Stimulated activated memory B cell treated with anti-CD40 and anti-IgM and Interleukin-4, amounts not matched to agents 10 μg/mL and 1 μg/mL and 100 μg/mL, for 72 hours (primary cell): ENCODE data around the gene RAPGEF1.
A peak's percentile ranks its signal among the peaks of the same experiment; 100 is the strongest.
"Not testable (repeated sequence)": the region's sequence is repeated elsewhere in the genome, so short reads cannot be mapped to it uniquely, and the experiment has no call there.

ENCODE experiments used
- ATAC-seq: fragments of 150-1000 bp; cut with Tn5 transposase; 2 replicates; pipeline ENCODE4 v1.10.0; 2021
- H3K27ac Mint-ChIP-seq: one replicate; pipeline ENCODE4 v1.8.0; 2022; ENCODE audit warnings: mild to moderate bottlenecking, mixed read lengths
- H3K27me3 Mint-ChIP-seq: one replicate; pipeline ENCODE4 v1.8.0; 2022; ENCODE audit warnings: mixed read lengths
- H3K36me3 Mint-ChIP-seq: one replicate; pipeline ENCODE4 v1.8.0; 2022; ENCODE audit warnings: mixed read lengths
- H3K4me1 Mint-ChIP-seq: one replicate; pipeline ENCODE4 v1.8.0; 2022; ENCODE audit warnings: mixed read lengths
- H3K4me3 Mint-ChIP-seq: one replicate; pipeline ENCODE4 v1.8.0; 2022; ENCODE audit warnings: mild to moderate bottlenecking, moderate library complexity, mixed read lengths
- H3K9me3 Mint-ChIP-seq: one replicate; pipeline ENCODE4 v1.8.0; 2022; ENCODE audit warnings: mixed read lengths

Gene RAPGEF1

DNA sequence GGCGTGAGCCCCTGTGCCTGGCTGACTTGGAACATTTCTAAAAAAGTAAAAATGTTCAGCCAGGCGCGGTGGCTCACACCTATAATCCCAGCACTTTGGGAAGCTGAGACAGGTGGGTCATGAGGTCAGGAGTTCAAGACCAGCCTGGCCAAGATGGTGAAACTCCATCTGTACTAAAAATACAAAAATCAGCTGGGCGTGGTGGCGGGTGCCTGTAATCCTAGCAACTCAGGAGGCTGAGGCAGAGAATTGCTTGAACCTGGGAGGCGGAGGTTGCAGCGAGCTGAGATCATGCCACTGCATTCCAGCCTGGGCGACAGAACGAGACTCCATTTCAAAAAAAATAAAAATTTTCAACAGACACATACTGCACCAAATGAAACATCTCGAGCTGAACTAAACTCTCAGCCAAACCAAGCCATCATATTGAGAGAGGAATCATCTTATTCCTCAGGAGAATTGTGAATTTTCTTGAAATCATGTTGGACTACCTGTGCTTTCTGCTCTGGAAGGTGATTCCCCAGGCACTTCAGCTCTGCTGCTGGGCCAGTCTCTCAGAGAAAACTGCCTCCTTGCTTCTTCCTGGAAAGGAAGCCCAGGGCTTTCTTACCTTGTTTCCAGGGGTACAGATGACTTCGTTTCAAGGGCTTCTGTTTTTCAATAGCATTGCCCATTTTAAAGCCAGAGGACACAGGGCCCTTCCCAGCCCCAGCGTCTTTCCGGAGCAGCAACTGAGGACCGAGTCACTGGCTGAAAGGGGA lies 30.7 kb downstream of the RAPGEF1 start:
- H3K4me3 Mint-ChIP-seq: peak overlapping the region; percentile 70
- H3K27ac Mint-ChIP-seq: peak overlapping the region; percentile 96
- H3K27me3 Mint-ChIP-seq, H3K9me3 Mint-ChIP-seq, ATAC-seq: not testable (repeated sequence)
- H3K4me1 Mint-ChIP-seq: peaks cover 84% of the 10 kb centered on the region
- peaks cover 51% of the 10 kb centered on the region for H3K36me3 Mint-ChIP-seq

DNA sequence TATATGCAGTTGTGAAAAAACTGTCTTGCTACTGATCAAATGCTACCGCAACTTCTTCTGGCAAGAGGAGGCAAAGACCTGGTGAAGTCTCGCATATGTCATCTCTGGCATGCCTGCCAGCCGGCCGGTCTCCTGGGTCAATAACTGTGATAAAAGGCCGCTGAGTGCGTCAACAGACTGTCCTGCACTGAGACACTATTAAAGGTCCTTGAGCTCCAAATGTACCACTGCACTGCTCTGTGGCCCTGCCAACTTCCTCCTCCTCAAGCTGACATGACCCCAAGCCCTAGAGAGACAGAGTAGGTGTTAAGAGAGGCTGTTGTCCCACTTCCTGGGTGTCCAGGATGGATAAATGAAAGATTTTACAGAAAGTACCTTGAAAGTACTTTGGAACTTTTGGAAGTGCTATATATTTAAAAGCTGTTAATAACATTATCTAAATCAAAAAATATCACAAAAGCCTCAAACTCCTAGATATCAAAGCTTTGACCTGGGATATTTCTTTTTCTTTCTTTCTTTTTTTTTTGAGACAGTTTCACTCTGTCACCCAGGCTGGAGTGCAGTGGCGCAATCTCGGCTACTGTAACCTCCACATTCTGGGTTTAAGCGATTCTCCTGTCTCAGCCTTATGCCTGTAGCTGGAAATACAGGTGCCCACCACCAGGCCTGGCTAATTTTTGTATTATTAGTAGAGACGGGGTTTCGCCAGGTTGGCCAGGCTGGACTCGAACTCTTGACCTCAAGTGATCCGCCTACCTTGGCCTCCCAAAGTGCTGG lies 31.5 kb downstream of the RAPGEF1 start:
- peaks cover 50% of the 10 kb centered on the region for H3K36me3 Mint-ChIP-seq
- peak; percentile 90 for ATAC-seq
- H3K9me3 Mint-ChIP-seq: no peaks in the 10 kb centered on the region
- peaks cover 91% of the 10 kb centered on the region for H3K4me1 Mint-ChIP-seq
- peak overlapping the region; percentile 96 for H3K27ac Mint-ChIP-seq
- no peaks in the 10 kb centered on the region for H3K27me3 Mint-ChIP-seq
- H3K4me3 Mint-ChIP-seq: peak overlapping the region; percentile 76

DNA sequence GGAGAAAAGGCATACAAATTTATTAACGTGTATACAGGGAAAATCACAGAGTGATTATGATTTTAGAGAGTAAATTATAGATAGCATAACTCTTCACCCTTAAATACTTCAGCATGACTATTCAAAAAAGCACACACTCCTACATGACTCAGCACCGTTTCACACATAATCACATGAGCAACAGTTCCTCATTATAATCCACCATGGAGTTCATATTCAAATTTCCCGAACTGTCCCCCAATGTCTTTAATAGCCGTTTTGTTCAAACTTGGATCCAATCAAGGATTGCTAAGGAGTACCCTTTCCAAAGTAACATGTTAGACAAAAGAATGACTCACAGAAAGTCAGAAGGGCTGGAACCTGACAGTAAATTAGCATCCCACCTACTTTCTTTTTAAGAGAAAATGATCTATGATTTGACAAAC lies 32.1 kb downstream of the RAPGEF1 start:
- Mint-ChIP-seq H3K9me3 (no peaks in the 10 kb centered on the region), H3K4me1 (peaks cover 89% of the 10 kb centered on the region), H3K36me3 (peaks cover 48% of the 10 kb centered on the region), H3K27ac (peak overlapping the region; percentile 96), H3K27me3 (no peaks in the 10 kb centered on the region), H3K4me3 (peak overlapping the region; percentile 76)
- peak; percentile 34 for ATAC-seq

DNA sequence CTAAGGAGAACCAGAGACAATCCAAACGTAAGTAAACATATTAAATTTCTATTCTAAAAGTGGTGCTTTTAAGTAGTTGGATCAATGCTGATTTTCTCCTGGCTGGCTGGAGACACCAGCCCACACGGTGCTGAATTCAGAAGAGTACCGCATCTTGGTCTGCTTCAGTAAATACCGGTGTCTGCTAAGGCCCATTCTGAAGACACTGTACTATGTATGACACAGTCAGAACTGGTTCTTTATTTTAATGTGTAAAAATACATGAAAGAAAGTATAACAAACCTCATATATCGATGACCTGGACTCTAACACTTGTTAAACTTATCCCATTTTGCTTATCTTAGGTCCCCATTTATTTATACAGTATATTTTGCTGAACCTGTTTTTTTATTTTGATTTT lies 32.8 kb downstream of the RAPGEF1 start:
- ATAC-seq: no peak
- H3K4me3 Mint-ChIP-seq: no peak overlapping the region
- peak overlapping the region; percentile 96 for H3K27ac Mint-ChIP-seq
- peaks cover 89% of the 10 kb centered on the region for H3K4me1 Mint-ChIP-seq
- H3K36me3 Mint-ChIP-seq: peaks cover 48% of the 10 kb centered on the region
- no peaks in the 10 kb centered on the region for H3K27me3 Mint-ChIP-seq
- no peaks in the 10 kb centered on the region for H3K9me3 Mint-ChIP-seq

DNA sequence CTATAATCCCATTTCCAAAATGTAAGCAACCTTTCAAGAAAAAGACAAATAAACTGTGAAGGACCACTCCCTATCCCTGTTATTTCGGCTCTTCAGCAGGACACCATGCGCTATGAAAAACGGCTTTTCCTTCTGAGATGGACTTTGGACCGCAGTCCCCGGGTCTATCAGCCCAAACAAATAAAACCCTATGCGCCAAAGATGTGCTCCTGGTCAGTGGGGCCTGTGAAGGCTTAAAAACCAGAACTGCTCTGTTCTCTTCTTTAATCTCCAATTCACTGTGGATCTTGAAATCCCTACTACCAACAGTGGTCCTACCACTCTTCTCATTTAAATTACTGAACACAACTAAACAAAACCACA lies 33.3 kb downstream of the RAPGEF1 start:
- Mint-ChIP-seq H3K9me3 (no peaks in the 10 kb centered on the region), H3K27me3 (no peaks in the 10 kb centered on the region), H3K27ac (peak overlapping the region; percentile 96), H3K36me3 (peaks cover 49% of the 10 kb centered on the region), H3K4me3 (peak overlapping the region; percentile 8), H3K4me1 (peaks cover 89% of the 10 kb centered on the region)
- ATAC-seq: no peak

DNA sequence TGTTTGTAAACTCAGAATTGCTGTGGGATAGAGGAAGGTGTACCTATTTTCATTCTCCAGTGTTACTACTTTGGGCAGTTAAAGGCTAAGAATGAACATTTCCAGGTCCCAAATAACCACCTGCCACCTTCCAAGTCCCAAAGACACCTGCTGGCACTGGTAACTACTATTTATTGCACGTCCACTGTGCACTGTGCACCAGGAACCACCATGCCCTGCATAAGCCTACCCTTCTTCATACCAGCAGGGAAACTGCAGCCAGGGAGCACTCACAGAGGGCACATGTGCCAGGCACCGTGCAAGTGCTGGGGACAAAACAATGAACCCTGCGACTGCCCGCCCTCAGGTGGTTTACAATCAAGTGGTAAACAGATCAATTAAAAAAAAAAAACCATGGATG lies 34.9 kb downstream of the RAPGEF1 start:
- H3K27ac Mint-ChIP-seq: peak overlapping the region; percentile 96
- no peaks in the 10 kb centered on the region for H3K9me3 Mint-ChIP-seq
- H3K4me3 Mint-ChIP-seq: no peak overlapping the region
- H3K27me3 Mint-ChIP-seq: no peaks in the 10 kb centered on the region
- no peak for ATAC-seq
- H3K4me1 Mint-ChIP-seq: peaks cover 92% of the 10 kb centered on the region
- H3K36me3 Mint-ChIP-seq: peaks cover 48% of the 10 kb centered on the region

DNA sequence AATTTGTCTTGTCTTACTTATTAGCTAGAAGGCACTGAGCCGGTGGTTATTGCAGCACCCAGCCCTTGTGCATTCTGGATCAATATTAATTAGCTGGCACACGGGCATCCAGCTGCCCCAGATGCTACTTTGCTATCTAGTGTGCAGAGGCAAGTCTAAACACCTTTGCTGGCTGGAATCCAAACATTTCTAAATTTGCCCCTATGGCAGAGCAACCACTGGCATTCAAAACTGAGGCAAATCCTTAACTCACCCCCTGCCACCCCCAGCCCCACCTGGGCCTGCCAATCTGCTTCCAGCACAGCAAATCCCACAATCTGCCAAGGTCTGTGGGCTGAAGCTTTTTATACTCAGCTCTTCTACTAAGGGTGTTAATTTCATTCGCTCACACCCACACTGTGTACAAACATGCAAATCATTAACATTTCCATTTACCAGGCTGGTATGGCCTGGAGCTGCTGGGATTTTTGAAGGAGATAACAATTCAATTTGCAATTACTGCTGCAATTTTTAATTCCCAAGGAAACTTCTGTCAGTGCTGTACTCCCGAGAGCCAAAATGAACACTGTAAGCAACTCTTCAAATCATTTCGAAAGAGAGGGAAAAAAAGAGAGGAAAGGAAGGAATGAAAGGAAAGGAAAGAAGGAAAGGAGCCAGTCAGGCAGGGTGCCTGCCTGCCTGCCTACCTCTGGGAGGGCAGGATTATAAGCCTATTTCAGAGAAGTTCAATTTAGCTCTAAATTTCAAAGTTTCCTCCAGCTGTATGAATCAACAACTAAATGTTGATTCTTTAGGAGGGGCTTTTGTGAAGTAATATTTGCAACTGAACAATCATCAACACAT lies 35.5 kb downstream of the RAPGEF1 start:
- no peaks in the 10 kb centered on the region for H3K27me3 Mint-ChIP-seq
- H3K27ac Mint-ChIP-seq: peak overlapping the region; percentile 96
- peak overlapping the region; percentile 42 for H3K4me3 Mint-ChIP-seq
- H3K36me3 Mint-ChIP-seq: peaks cover 53% of the 10 kb centered on the region
- ATAC-seq: no peak
- no peaks in the 10 kb centered on the region for H3K9me3 Mint-ChIP-seq
- peaks cover 92% of the 10 kb centered on the region for H3K4me1 Mint-ChIP-seq

DNA sequence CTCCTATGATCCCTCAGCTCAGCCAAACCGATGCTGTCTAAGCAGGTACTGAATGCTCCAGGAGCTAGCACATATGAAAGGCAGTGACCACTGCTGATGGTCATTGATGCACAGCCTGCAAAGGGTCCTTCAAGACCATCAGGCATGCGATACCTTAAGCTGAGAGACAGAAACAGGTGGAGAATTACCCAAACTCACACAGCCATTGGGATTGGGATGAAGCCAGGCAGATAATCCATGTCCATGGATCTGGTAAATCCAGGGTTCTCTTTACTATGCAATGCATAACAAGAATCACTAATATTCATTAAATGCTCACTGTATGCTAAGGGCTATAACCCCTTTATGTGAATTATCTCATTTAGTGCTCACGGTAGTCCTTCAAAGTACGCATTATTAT lies 36.2 kb downstream of the RAPGEF1 start:
- Mint-ChIP-seq H3K9me3 (no peaks in the 10 kb centered on the region), H3K4me3 (no peak overlapping the region), H3K4me1 (peaks cover 97% of the 10 kb centered on the region), H3K36me3 (peaks cover 59% of the 10 kb centered on the region), H3K27ac (no peak overlapping the region), H3K27me3 (no peaks in the 10 kb centered on the region)
- ATAC-seq: no peak

DNA sequence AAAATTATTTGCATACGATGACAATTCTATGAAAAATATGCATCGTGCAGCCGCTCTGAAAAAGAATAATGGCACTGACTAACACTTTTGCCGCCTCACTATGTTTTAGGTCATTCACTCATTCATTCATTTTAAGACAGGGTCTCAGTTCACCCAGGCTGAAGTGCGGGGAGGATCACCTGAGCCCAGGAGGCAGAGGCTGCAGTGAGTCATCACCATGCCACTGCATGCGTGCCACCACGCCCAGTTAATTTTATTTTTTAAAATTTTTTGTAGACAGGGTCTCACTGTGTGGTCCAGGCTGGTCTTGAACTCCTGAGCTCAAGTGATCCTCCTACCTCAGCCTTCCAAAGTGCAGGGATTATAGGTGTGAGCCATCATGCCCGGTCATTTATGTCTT lies 37.0 kb downstream of the RAPGEF1 start:
- peaks cover 97% of the 10 kb centered on the region for H3K4me1 Mint-ChIP-seq
- H3K4me3 Mint-ChIP-seq: no peak overlapping the region
- no peak for ATAC-seq
- no peaks in the 10 kb centered on the region for H3K9me3 Mint-ChIP-seq
- peak overlapping the region; percentile 10 for H3K27ac Mint-ChIP-seq
- H3K27me3 Mint-ChIP-seq: no peaks in the 10 kb centered on the region
- peaks cover 55% of the 10 kb centered on the region for H3K36me3 Mint-ChIP-seq

DNA sequence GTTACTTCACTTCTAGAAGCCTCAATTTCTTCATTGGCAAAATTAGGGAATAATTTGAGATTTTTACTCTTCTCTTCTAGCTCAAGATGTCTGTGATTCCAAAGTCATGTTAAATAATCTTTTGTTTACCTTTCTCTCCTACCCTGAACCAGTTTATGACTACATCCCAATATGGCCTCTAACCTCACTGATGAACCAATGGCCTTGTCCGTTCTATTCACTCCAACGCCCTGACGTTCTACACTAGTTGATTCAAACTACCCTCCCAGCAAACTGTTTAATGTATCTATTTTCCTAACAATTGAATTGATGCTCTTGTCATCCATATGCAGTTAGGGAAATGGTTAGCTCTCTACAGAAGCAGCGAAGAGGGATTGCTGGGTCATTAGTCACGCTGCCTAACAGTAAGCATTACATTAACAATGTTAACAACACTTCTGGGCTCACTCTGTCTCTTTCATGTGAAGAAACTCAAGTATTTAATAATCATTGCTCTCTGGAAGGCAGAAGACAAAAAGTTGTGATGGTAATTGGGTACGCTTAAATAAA lies 38.0 kb downstream of the RAPGEF1 start:
- Mint-ChIP-seq H3K36me3 (peaks cover 49% of the 10 kb centered on the region), H3K4me1 (peaks cover 97% of the 10 kb centered on the region), H3K27me3 (no peaks in the 10 kb centered on the region), H3K9me3 (no peaks in the 10 kb centered on the region), H3K27ac (no peak overlapping the region), H3K4me3 (no peak overlapping the region)
- ATAC-seq: no peak

DNA sequence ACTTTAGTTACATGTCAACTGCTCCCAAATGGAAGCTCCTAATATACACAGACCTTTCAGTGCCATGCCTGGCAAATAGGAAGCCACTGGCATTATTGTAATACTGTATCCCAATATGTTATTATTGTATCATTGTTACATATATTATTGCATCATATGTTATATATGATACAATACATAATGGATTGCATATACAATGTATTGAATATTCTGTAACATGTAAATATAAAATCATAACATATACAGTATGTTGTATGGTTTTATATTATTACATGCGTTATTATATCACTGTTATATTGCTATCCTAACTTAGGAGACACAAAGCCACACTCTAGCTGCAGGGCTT lies 38.5 kb downstream of the RAPGEF1 start:
- Mint-ChIP-seq H3K36me3 (peaks cover 44% of the 10 kb centered on the region), H3K4me3 (no peak overlapping the region), H3K4me1 (peaks cover 97% of the 10 kb centered on the region), H3K9me3 (no peaks in the 10 kb centered on the region), H3K27ac (no peak overlapping the region), H3K27me3 (no peaks in the 10 kb centered on the region)
- ATAC-seq: no peak

DNA sequence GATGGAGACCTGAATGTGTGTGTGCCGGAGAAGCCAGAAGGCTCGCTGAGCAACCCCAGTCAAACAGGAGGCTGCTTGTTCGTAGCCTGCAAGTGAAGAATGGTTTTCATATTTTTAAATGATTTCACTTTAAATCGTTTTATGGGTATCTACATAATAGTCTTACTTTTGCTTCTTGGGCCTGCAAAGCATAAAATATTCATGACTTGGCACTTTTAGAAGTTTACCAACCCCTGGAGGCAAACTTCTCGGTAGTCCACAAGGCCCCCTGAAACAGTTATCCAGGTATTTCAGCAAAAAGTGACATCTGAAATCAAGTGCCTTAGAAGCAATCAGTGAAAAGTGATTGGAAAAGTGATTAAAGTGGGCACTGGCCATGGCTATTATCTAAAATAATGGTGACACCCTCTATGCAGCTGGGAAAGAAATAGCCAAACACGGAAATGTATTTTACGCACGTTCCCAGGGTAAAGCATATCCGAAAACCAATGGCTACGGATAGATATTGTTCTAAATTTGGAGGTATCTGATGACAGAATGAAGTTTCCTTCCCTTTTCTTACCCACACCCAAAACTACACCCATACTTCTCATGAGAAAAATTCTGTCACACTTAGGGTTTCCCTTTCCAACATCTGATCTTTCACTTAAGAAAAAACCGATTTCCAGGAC lies 39.0 kb downstream of the RAPGEF1 start:
- H3K9me3 Mint-ChIP-seq: no peaks in the 10 kb centered on the region
- peaks cover 97% of the 10 kb centered on the region for H3K4me1 Mint-ChIP-seq
- no peaks in the 10 kb centered on the region for H3K27me3 Mint-ChIP-seq
- peak overlapping the region; percentile 73 for H3K27ac Mint-ChIP-seq
- no peak for ATAC-seq
- H3K4me3 Mint-ChIP-seq: no peak overlapping the region
- H3K36me3 Mint-ChIP-seq: peaks cover 40% of the 10 kb centered on the region

DNA sequence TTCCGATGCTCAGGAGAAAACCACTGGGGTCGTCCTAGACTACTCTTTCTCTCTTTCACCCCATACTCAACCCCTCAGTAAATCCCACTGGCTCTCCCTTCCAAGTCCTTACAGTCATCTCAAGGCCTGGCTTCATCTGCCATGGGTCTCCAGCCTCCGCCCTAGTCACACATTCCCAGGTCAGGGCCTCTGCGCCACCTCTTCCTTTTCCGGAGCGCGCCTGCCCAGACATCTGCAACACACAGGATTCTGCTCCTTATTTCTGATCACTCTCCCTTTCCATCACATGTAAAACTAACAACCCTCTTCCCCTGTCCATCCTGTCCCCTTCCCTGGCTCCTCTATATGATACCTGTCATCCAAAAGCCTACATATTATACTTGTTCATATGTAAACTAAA lies 39.8 kb downstream of the RAPGEF1 start:
- peak overlapping the region; percentile 73 for H3K27ac Mint-ChIP-seq
- H3K36me3 Mint-ChIP-seq: peaks cover 47% of the 10 kb centered on the region
- no peak for ATAC-seq
- peak overlapping the region; percentile 8 for H3K4me3 Mint-ChIP-seq
- H3K9me3 Mint-ChIP-seq: no peaks in the 10 kb centered on the region
- peaks cover 97% of the 10 kb centered on the region for H3K4me1 Mint-ChIP-seq
- no peaks in the 10 kb centered on the region for H3K27me3 Mint-ChIP-seq

DNA sequence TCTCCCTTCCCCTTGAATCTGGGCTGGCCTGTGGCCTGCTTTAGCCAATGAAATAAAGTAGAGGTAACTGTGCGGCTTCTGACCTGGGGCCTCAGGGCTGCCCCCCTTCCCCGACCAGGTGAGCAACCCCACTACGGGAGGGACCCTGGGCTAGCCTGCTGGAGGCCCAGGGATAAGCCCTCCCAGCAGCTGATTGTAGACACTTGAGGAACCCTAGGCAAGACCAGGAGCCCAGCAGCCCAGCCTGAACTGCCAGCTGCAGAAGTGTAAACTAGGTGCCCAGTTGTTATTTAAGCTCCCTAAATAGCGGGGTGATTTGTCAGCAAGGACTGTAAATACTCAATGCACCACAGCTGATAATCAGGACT lies 41.3 kb downstream of the RAPGEF1 start:
- peaks cover 54% of the 10 kb centered on the region for H3K36me3 Mint-ChIP-seq
- ATAC-seq: no peak
- H3K9me3 Mint-ChIP-seq: no peaks in the 10 kb centered on the region
- H3K27me3 Mint-ChIP-seq: no peaks in the 10 kb centered on the region
- H3K27ac Mint-ChIP-seq: peak overlapping the region; percentile 73
- no peak overlapping the region for H3K4me3 Mint-ChIP-seq
- peaks cover 97% of the 10 kb centered on the region for H3K4me1 Mint-ChIP-seq
